ENCODE data around the gene STK25. TPM values are rescaled to one million over a fixed set of nuclear protein-coding genes. Genes with fewer than 3 reads are reported as not detected.

Gene STK25
- total and polyA plus RNA-seq, 2 donors (not counting 1 experiment from before 2014, with no cell fraction given): 183 to 378 TPM

GRCh38 chr2:241514986-241515737, 6.8 kb upstream of the STK25 start:
- Histone ChIP-seq H4K20me1 (ENCODE audit: control insufficient read depth, insufficient read depth, low read length, poor library complexity, severe bottlenecking) (no peaks in the 10 kb centered on the region), H3K4me2 (replicated peaks; ENCODE audit: low read depth, low read length, poor library complexity, severe bottlenecking) (no peak overlapping the region), H3K4me3 (ENCODE audit: control extremely low read depth in 1 of 5, extremely low read depth in 1 of 5, insufficient read depth in 1 of 5, low read depth in 2 of 5, low read length in 4 of 5) (no peak overlapping the region), H3K36me3 (replicated peaks in 1 of 2; ENCODE audit: control extremely low read depth in 1 of 2, control insufficient read depth in 1 of 2, extremely low read depth in 1 of 2, insufficient read depth in 2 of 2, low read length in 1 of 2) (no peaks in the 10 kb centered on the region), H3K27me3 (replicated peaks in 1 of 4; ENCODE audit: control extremely low read depth in 1 of 4, control insufficient read depth in 3 of 4, insufficient read depth in 4 of 4, low read length in 3 of 4) (peaks cover 0 to 2% (median under 1%) of the 10 kb centered on the region in 4 experiments), H2AFZ (ENCODE audit: insufficient read depth, low read depth, low read length, poor library complexity, severe bottlenecking) (no peak overlapping the region), H3K4me1 (ENCODE audit: control insufficient read depth in 2 of 2, insufficient read depth in 2 of 2, low read length in 2 of 2) (no peaks in the 10 kb centered on the region), H3K79me2 (ENCODE audit: control insufficient read depth, insufficient read depth, low read length) (no peaks in the 10 kb centered on the region), H3K9me3 (ENCODE audit: control extremely low read depth in 1 of 3, control insufficient read depth in 2 of 3, insufficient read depth in 1 of 3, low read length in 2 of 3) (no peaks in the 10 kb centered on the region), H3K9ac (ENCODE audit: low read length) (no peak overlapping the region), H3K27ac (ENCODE audit: low read length in 2 of 2) (no peak overlapping the region)
- CTCF ChIA-PET: no interaction called here
- H3K4me3 Mint-ChIP-seq: no peak overlapping the region
- intact Hi-C loops (cut with micrococcal nuclease): no loop called here
- TF ChIP-seq CTCF (IDR thresholded peaks at IDR 0.05) (no peak), EZH2 (IDR thresholded peaks at IDR 0.05; ENCODE audit: borderline replicate concordance, insufficient read depth, low read depth, low read length, poor library complexity, severe bottlenecking) (no peak)
- POLR2A ChIA-PET: interaction anchor here (0.7 kb wide), 1 partner anchor 886 kb away, joined by 4 read pairs; no protein-coding TSS in a partner anchor
- no peak for DNase-seq
- ATAC-seq (ENCODE audit: low read depth): no peak
- 96% methylated on average over 4 of the region's 10 CpGs for WGBS (ENCODE audit: insufficient coverage)
- peaks cover 4% of the 10 kb centered on the region for H3K4me1 Mint-ChIP-seq
- no peak overlapping the region for H3K27ac Mint-ChIP-seq
- H3K27me3 Mint-ChIP-seq: peaks cover 3% of the 10 kb centered on the region
- no peaks in the 10 kb centered on the region for H3K9me3 Mint-ChIP-seq (ENCODE audit: insufficient read depth)

GRCh38 chr2:241514553-241514952, 6.2 kb upstream of the STK25 start:
- Histone ChIP-seq H3K9ac (ENCODE audit: low read length) (no peak overlapping the region), H3K9me3 (ENCODE audit: control extremely low read depth in 1 of 3, control insufficient read depth in 2 of 3, insufficient read depth in 1 of 3, low read length in 2 of 3) (no peaks in the 10 kb centered on the region), H4K20me1 (ENCODE audit: control insufficient read depth, insufficient read depth, low read length, poor library complexity, severe bottlenecking) (no peaks in the 10 kb centered on the region), H3K4me2 (replicated peaks; ENCODE audit: low read depth, low read length, poor library complexity, severe bottlenecking) (no peak overlapping the region), H3K36me3 (replicated peaks in 1 of 2; ENCODE audit: control extremely low read depth in 1 of 2, control insufficient read depth in 1 of 2, extremely low read depth in 1 of 2, insufficient read depth in 2 of 2, low read length in 1 of 2) (no peaks in the 10 kb centered on the region), H3K4me1 (ENCODE audit: control insufficient read depth in 2 of 2, insufficient read depth in 2 of 2, low read length in 2 of 2) (peaks cover under 1% of the 10 kb centered on the region in 2 donors), H3K79me2 (ENCODE audit: control insufficient read depth, insufficient read depth, low read length) (no peaks in the 10 kb centered on the region), H3K4me3 (ENCODE audit: control extremely low read depth in 1 of 5, extremely low read depth in 1 of 5, insufficient read depth in 1 of 5, low read depth in 2 of 5, low read length in 4 of 5) (no peak overlapping the region), H2AFZ (ENCODE audit: insufficient read depth, low read depth, low read length, poor library complexity, severe bottlenecking) (no peak overlapping the region), H3K27ac (ENCODE audit: low read length in 2 of 2) (no peak overlapping the region), H3K27me3 (replicated peaks in 1 of 4; ENCODE audit: control extremely low read depth in 1 of 4, control insufficient read depth in 3 of 4, insufficient read depth in 4 of 4, low read length in 3 of 4) (no peaks in the 10 kb centered on the region)
- DNase-seq (no peak), ATAC-seq (ENCODE audit: low read depth) (no peak)
- Mint-ChIP-seq H3K9me3 (ENCODE audit: insufficient read depth) (no peaks in the 10 kb centered on the region), H3K4me1 (peaks cover 6% of the 10 kb centered on the region), H3K4me3 (no peak overlapping the region), H3K27me3 (peaks cover 3% of the 10 kb centered on the region), H3K27ac (no peak overlapping the region)
- CTCF ChIA-PET: no interaction called here
- 100% methylated on average over 2 of the region's 5 CpGs for WGBS (ENCODE audit: insufficient coverage)
- TF ChIP-seq CTCF (IDR thresholded peaks at IDR 0.05): no peak
- TF ChIP-seq EZH2 (IDR thresholded peaks at IDR 0.05; ENCODE audit: borderline replicate concordance, insufficient read depth, low read depth, low read length, poor library complexity, severe bottlenecking): no peak
- POLR2A ChIA-PET: no interaction called here
- intact Hi-C loops (cut with micrococcal nuclease): no loop called here
